Uterus (tissue), 2 donors: Measurements from ENCODE around the gene RASL10A.

Experiments used
- CTCF ChIP-seq, 4 experiments: fragments of 200-600 bp in 2 of 4; fragments of 450-650 bp in 2 of 4; sonication (generic) in 2 of 4; IDR thresholded peaks; one replicate each; pipeline ENCODE4 v1.5.1; 2016 to 2019; ENCODE audit warnings: antibody characterized with exemption in 4 of 4, mild to moderate bottlenecking in 2 of 4, moderate library complexity in 1 of 4
- POLR2A ChIP-seq, 2 donors: fragments of 450-650 bp; IDR thresholded peaks; one replicate each; pipeline ENCODE4 v1.6.1; 2016; ENCODE audit warnings: antibody characterized with exemption in 2 of 2, mild to moderate bottlenecking in 1 of 2, moderate library complexity in 1 of 2

- no peak for TF ChIP-seq CTCF (IDR thresholded peaks at IDR 0.05)
- no peak for TF ChIP-seq POLR2A (IDR thresholded peaks at IDR 0.05)
These were observed 40.3 kb downstream of the RASL10A start for GRCh38 chr22:29275167-29275566.
